SK-N-MC (cell line): ENCODE measurements around the gene DDAH2.
A peak's percentile ranks its signal among the peaks of the same experiment; 100 is the strongest.

ENCODE experiments used
- DNase-seq: peaks from one replicate; pipeline ENCODE4 v3.0.0-alpha.2; 2011; ENCODE audit warnings: low read depth, low spot score
- H3K27ac ChIP-seq: fragments of 200-600 bp; sonication (generic); 2 replicates; pipeline ENCODE4 v1.5.1; 2016; ENCODE audit warnings: mixed run types
- H3K36me3 ChIP-seq: fragments of 200-600 bp; sonication (generic); 2 replicates; pipeline ENCODE4 v1.6.1; 2017; ENCODE audit warnings: antibody characterized with exemption, low read length, mixed read lengths; ENCODE audit not compliant: insufficient read depth
- H3K4me3 ChIP-seq: fragments of 200-600 bp; sonication (generic); 2 replicates; pipeline ENCODE4 v1.5.1; 2016
- H3K9ac ChIP-seq: fragments of 200-600 bp; sonication (generic); 2 replicates; pipeline ENCODE4 v1.8.0; 2017; ENCODE audit warnings: mixed run types, mixed read lengths; ENCODE audit not compliant: insufficient read length
- H3K9me3 ChIP-seq: fragments of 200-600 bp; sonication (generic); 2 replicates; pipeline ENCODE4 v1.6.1; 2017; ENCODE audit warnings: low read depth, mild to moderate bottlenecking, antibody characterized with exemption, low read length, moderate library complexity, mixed read lengths
- EZH2 ChIP-seq: fragments of 200-600 bp; sonication (generic); IDR thresholded peaks from one replicate; pipeline ENCODE4 v1.6.1; 2017; ENCODE audit warnings: antibody characterized with exemption
- FOXP2 ChIP-seq: optimal IDR thresholded peaks from 2 replicates; pipeline ENCODE3; 2011; ENCODE audit warnings: mild to moderate bottlenecking, moderate library complexity; ENCODE audit not compliant: insufficient read depth; ENCODE audit errors: extremely low read length, control extremely low read depth
- POLR2AphosphoS5 ChIP-seq: IDR thresholded peaks from 2 replicates; pipeline ENCODE4 v1.6.1; 2012; ENCODE audit warnings: mild to moderate bottlenecking, low read depth, low read length, borderline replicate concordance

Gene DDAH2

DNA sequence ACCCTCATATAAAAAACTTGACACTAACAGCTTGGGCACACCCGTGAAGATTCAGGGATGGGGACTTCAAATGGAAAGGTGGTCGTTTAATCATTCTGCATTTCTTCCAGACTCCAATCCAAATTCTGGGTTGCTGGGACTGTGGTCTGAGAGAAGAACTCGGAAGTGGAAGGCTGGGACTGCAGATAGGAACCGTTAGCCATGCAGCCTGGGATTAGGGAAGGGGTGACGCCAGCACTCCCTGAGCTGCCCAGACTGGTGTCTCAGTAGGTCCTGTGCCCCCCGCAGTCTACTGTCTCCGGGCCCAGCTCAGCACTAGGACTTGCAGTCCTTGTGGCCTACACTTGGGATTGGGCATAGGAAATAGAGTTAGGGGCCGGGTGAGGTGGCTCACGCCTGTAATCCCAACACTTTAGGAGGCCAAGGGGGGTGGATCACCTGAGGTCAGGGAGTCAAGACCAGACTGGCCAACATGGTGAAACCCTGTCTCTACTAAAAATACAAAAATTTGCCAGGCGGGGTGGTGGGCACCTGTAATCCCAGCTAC, 7.7 kb upstream of the DDAH2 start:
- TF ChIP-seq EZH2 = no peak
- TF ChIP-seq POLR2AphosphoS5 = no peak
- TF ChIP-seq FOXP2 = no peak
- H3K4me3 ChIP-seq = peak overlapping the region; percentile 97
- peak overlapping the region; percentile 98 for H3K27ac ChIP-seq
- no peaks in the 10 kb centered on the region for H3K9me3 ChIP-seq
- DNase-seq = no peak
- peaks cover 38% of the 10 kb centered on the region for H3K36me3 ChIP-seq
- peak overlapping the region; percentile 94 for H3K9ac ChIP-seq

DNA sequence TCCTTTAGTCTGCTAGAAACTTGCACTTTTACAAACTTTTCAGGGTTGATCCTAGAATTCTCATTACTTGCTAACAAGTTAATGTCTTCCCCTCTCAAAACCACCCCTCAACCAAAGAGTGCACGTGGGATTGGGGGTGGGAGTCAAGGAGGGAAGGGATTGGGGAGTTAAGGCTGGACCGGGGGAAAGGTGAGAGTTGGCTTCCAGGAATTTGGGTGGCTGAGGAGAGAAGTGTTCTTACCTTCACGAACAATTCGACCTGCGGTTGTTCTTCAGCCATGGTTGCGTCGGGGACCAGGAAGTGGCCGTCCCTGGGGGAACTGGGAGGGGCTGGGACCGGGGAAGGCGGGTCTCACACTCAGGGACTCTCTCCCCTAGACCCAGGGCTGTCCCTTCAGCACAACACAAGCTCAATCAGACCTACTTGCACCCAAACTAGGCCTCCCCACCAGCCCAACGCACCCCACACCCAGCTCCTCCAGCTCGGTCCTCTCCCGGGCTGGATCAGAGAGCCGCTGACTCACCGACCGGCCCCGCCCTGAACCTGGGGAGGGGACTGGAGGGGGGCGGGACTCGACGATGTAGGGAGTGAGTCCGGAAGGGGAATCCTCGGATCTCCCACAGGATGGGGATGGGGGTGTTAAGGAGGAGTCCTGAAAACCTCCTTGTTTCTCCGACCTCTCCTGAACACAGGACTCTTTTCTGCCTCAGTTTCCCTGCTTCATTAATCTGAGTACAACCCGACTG, 7.1 kb upstream of the DDAH2 start, which contains the start of gene CLIC1:
Gene CLIC1 (minus strand): TSS at position 510 of the 747 bp plus-strand sequence. CDS start 230 bp downstream, at position 280.
- peaks cover 38% of the 10 kb centered on the region for H3K36me3 ChIP-seq
- H3K9ac ChIP-seq = peak within 1 kb of the TSS; percentile 94
- no peaks in the 10 kb centered on the region for H3K9me3 ChIP-seq
- peak within 1 kb of the TSS; percentile 97 for H3K4me3 ChIP-seq
- H3K27ac ChIP-seq = peak within 1 kb of the TSS; percentile 98
- DNase-seq = no peak
- TF ChIP-seq POLR2AphosphoS5 (peak; percentile 92), EZH2 (no peak)

DNA sequence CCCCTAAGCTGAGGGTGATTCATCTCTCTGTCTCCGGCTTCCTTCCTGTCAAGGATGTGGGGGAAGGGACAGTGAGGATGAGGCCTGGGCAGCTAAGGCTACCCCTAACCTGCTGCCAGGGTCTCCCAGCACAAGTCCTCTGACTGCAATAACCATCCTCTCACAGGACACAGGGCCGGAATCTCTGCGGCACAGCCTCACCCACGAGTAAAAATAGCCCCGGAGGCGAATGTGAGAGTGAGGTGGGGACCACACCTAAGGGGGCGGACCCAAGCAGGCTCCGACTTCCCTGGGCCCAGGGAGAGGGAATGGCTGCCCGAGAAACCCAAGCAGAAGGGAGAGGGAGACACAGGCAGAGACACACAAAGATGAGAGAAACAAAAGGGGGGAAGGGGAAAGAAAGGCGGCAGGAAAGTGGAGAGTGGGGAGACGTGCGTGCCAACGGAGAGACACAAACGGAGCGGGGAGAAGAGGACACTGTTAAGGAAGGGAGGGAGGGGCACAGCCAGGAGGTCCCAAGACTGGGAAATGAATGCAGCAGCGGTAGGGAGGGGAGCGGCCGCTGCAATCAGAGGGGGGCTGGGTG, 5.8 kb upstream of the DDAH2 start:
- Histone ChIP-seq H3K4me3 (peak overlapping the region; percentile 97), H3K9me3 (no peaks in the 10 kb centered on the region), H3K27ac (0 out of 2 replicates have a peak overlapping the region, but pooled peaks have one; percentile 35), H3K36me3 (peaks cover 41% of the 10 kb centered on the region), H3K9ac (peak overlapping the region; percentile 94)
- TF ChIP-seq EZH2 = no peak
- no peak for TF ChIP-seq POLR2AphosphoS5
- no peak for TF ChIP-seq FOXP2
- no peak for DNase-seq

DNA sequence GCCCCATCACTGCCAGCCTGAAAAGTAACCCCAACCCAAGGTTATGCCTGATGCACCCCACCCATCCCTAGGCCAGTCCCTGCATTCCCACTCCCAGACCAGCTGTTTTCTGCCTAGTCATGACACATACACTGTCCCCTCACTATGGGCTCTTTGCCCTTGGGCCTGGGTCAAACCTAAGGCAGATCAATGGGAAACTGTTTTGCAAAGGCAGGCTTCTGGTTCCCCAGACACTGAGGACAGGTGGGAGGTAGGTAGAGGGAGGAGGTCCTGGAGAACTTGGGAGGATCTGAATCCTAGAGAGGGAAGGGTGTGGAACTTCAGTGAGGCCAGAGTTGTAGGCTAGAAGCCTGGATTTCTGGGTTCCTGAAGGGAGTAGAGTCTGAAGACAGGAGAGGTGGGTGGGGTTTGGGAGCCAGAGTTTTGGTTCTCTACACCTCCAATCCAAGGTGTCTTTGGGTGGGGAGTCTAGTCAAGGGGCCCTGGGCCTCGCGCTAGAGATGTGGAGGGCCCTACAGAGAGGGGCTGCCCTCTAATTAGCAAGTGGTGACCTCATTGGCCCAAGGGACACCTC, 5.2 kb upstream of the DDAH2 start:
- Histone ChIP-seq H3K36me3 (peaks cover 41% of the 10 kb centered on the region), H3K9ac (peak overlapping the region; percentile 94), H3K4me3 (peak overlapping the region; percentile 97), H3K9me3 (no peaks in the 10 kb centered on the region), H3K27ac (0 out of 2 replicates have a peak overlapping the region, but pooled peaks have one; percentile 35)
- DNase-seq = no peak
- TF ChIP-seq FOXP2 = no peak
- TF ChIP-seq POLR2AphosphoS5 = no peak
- TF ChIP-seq EZH2 = no peak

- Histone ChIP-seq H3K27ac (no peak overlapping the region), H3K4me3 (no peak overlapping the region), H3K36me3 (peaks cover 41% of the 10 kb centered on the region), H3K9me3 (no peaks in the 10 kb centered on the region), H3K9ac (no peak overlapping the region)
- DNase-seq = no peak
- TF ChIP-seq EZH2 (no peak), POLR2AphosphoS5 (no peak), FOXP2 (no peak)
Observed at GRCh38 chr6:31733734-31734133, 4.6 kb upstream of the DDAH2 start.

DNA sequence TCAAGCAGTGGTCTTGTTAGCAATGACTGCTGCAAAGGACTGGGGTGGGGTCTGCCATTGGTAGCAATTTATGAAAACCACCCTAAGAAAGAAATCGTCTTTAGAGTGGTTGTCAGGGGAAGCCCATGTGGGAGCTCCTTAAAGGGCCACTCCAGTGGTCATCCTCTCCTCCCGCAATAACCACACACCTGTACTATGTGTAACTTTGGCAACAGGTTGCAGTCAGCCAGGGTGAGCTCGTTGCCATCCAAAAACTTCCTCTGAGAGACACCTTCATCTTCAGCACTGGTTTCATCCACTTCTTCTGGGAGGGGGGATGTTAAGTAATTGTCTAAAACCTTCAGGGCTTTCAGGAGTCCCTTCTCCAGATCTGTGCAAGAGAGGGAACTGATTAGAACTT, 2.9 kb upstream of the DDAH2 start:
- peaks cover 46% of the 10 kb centered on the region for H3K36me3 ChIP-seq
- H3K9ac ChIP-seq = no peak overlapping the region
- H3K4me3 ChIP-seq = no peak overlapping the region
- DNase-seq = no peak
- H3K27ac ChIP-seq = no peak overlapping the region
- H3K9me3 ChIP-seq = no peaks in the 10 kb centered on the region
- TF ChIP-seq POLR2AphosphoS5 = no peak
- TF ChIP-seq FOXP2 = no peak
- TF ChIP-seq EZH2 = no peak

DNA sequence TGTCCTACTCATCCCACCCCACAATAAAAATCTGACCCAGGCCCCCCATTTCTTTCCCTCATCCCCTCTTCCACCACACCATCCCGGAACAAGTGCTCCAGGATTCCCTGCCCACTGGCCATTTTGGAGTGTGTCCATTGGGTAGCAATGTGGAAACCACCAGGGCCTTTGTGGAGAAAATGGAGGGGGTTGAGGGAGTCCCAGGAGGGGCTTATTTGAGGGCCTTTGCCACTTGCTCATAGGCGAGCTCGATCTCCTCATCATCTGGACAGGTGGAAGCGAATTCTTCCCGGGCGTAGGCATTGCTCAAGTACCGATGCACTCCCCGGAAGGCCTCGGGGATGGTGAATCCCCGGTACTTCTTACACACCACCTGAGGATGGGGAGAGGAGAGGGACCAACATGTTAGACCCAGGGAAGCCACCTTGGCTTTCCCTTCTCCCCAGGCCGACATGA, 1.6 kb upstream of the DDAH2 start:
- no peak for TF ChIP-seq EZH2
- no peak for TF ChIP-seq FOXP2
- TF ChIP-seq POLR2AphosphoS5 = no peak
- Histone ChIP-seq H3K4me3 (no peak overlapping the region), H3K27ac (0 out of 2 replicates have a peak overlapping the region, but pooled peaks have one; percentile 30), H3K36me3 (peaks cover 47% of the 10 kb centered on the region), H3K9ac (no peak overlapping the region), H3K9me3 (no peaks in the 10 kb centered on the region)
- no peak for DNase-seq
